Endothelial cell of umbilical vein (primary cell): ENCODE data around the gene SLC12A7. TPM values are rescaled to one million over a fixed set of nuclear protein-coding genes. Genes with fewer than 3 reads are reported as not detected.

ENCODE experiments used
- BruUV-seq: library from RNA; stranded (reverse); fragments of 400-500 nt; replicated peaks from 2 replicates; lab custom pipeline; 2021; lab: Mats Ljungman, UMichigan
- CTCF ChIA-PET: fragments of 300-600, 350-600 bp; sonication (Branson Sonifier 250); formaldehyde crosslinking; loops from one replicate; lab custom pipeline; 2021; ENCODE audit warnings: antibody characterized with exemption, inconsistent platforms; lab: Charles Lee
- POLR2A ChIA-PET: fragments of 300-600, 350-600 bp; sonication (Branson Sonifier 250); formaldehyde crosslinking; loops from one replicate; lab custom pipeline; 2021; ENCODE audit warnings: antibody characterized with exemption, inconsistent platforms; lab: Charles Lee
- DNase-seq: peaks from one replicate; pipeline ENCODE4 v3.0.0-alpha.2; 2011; ENCODE audit warnings: low read depth, low spot score
- FAIRE-seq: peaks from 2 replicates; lab custom pipeline; 2011; peaks lifted over from hg19 to GRCh38; lab: Jason Lieb, UNC
- H2AFZ ChIP-seq: 2 replicates; pipeline ENCODE4 v1.6.0; 2012; ENCODE audit warnings: low read depth, low read length, control low read depth, inconsistent platforms
- H3K27ac ChIP-seq: 2 replicates; pipeline ENCODE4 v1.5.1; 2011; ENCODE audit warnings: low read depth, mild to moderate bottlenecking, control low read depth, low read length, moderate library complexity; ENCODE audit not compliant: insufficient read depth
- H3K27me3 ChIP-seq, 2 experiments: 2 replicates each; pipeline versions ENCODE4 v1.6.0 to v1.6.1; 2011; ENCODE audit warnings: low read length in 2 of 2, mixed read lengths in 1 of 2; ENCODE audit not compliant: control insufficient read depth in 2 of 2, insufficient read depth in 2 of 2
- H3K36me3 ChIP-seq, 2 experiments: 2 replicates in 1 of 2; 3 replicates in 1 of 2; pipeline ENCODE4 v1.5.1; 2011; ENCODE audit warnings: low read length in 2 of 2, mild to moderate bottlenecking in 1 of 2, moderate library complexity in 1 of 2; ENCODE audit not compliant: control insufficient read depth in 2 of 2, insufficient read depth in 2 of 2; ENCODE audit errors: extremely low read depth in 1 of 2
- H3K4me1 ChIP-seq: 3 replicates; pipeline ENCODE4 v1.5.1; 2011; ENCODE audit warnings: mild to moderate bottlenecking, low read length; ENCODE audit not compliant: control insufficient read depth, insufficient read depth; ENCODE audit errors: extremely low read depth
- H3K4me2 ChIP-seq: 2 replicates; pipeline ENCODE4 v1.6.1; 2011; ENCODE audit warnings: low read length, control low read depth, mixed read lengths; ENCODE audit not compliant: insufficient read depth
- H3K4me3 ChIP-seq, 3 experiments: fragments of 200-600 bp in 1 of 3; sonication (generic), shearing (Covaris generic) in 1 of 3; replicated peaks in 1 of 3; 2 replicates each; pipeline ENCODE4 v1.5.1; 2011 to 2016; ENCODE audit warnings: control low read depth in 3 of 3, low read length in 3 of 3, mild to moderate bottlenecking in 2 of 3, inconsistent platforms in 1 of 3, low read depth in 1 of 3, moderate library complexity in 1 of 3; ENCODE audit not compliant: insufficient read depth in 1 of 3
- H3K79me2 ChIP-seq: 2 replicates; pipeline ENCODE4 v1.6.0; 2012; ENCODE audit warnings: low read length, inconsistent platforms; ENCODE audit not compliant: control insufficient read depth, insufficient read depth
- H3K9ac ChIP-seq: replicated peaks from 2 replicates; pipeline ENCODE3; 2011; ENCODE audit warnings: low read length, control low read depth; ENCODE audit not compliant: insufficient read depth; ENCODE audit errors: extremely low read depth
- H3K9me1 ChIP-seq: replicated peaks from 3 replicates; pipeline ENCODE4 v1.6.0; 2011; ENCODE audit warnings: mild to moderate bottlenecking, low read length; ENCODE audit not compliant: control insufficient read depth, insufficient read depth; ENCODE audit errors: extremely low read depth
- H3K9me3 ChIP-seq: replicated peaks from 2 replicates; pipeline ENCODE4 v1.5.1; 2012; ENCODE audit warnings: low read length, inconsistent platforms; ENCODE audit not compliant: control insufficient read depth, insufficient read depth
- H4K20me1 ChIP-seq: replicated peaks from 2 replicates; pipeline ENCODE3; 2011; ENCODE audit warnings: mild to moderate bottlenecking, low read length; ENCODE audit not compliant: control insufficient read depth, insufficient read depth; ENCODE audit errors: extremely low read depth
- EZH2 ChIP-seq: IDR thresholded peaks from 2 replicates; pipeline ENCODE4 v1.6.1; 2012; ENCODE audit warnings: borderline replicate concordance, low read depth, mild to moderate bottlenecking, moderate library complexity, low read length, inconsistent platforms; ENCODE audit not compliant: severe bottlenecking
- FOS ChIP-seq: IDR thresholded peaks from 2 replicates; pipeline ENCODE4 v1.6.1; 2011; ENCODE audit warnings: mild to moderate bottlenecking, low read length, moderate library complexity, borderline replicate concordance; ENCODE audit not compliant: insufficient read depth
- GATA2 ChIP-seq: IDR thresholded peaks from 2 replicates; pipeline ENCODE4 v1.7.0; 2011; ENCODE audit warnings: low read depth, mild to moderate bottlenecking, moderate library complexity, mixed read lengths, low read length; ENCODE audit not compliant: insufficient read length, insufficient read depth
- JUN ChIP-seq: IDR thresholded peaks from 2 replicates; pipeline ENCODE4 v1.6.1; 2011; ENCODE audit warnings: borderline replicate concordance, low read depth; ENCODE audit not compliant: insufficient read length, insufficient read depth
- MAX ChIP-seq: IDR thresholded peaks from 2 replicates; pipeline ENCODE4 v1.6.1; 2011; ENCODE audit not compliant: insufficient read depth, insufficient read length
- MYC ChIP-seq: IDR thresholded peaks from one replicate; pipeline ENCODE4 v1.6.1; 2011; ENCODE audit warnings: mild to moderate bottlenecking, low read depth, low read length
- POLR2A ChIP-seq: IDR thresholded peaks from 2 replicates; pipeline ENCODE4 v1.6.1; 2012; ENCODE audit warnings: low read depth, mild to moderate bottlenecking, control low read depth, low read length
- POLR2AphosphoS5 ChIP-seq: IDR thresholded peaks from 2 replicates; pipeline ENCODE4 v1.6.1; 2012; ENCODE audit warnings: low read depth, mild to moderate bottlenecking, control low read depth, low read length, moderate library complexity; ENCODE audit not compliant: insufficient read depth
- dilution Hi-C: fragments of 300-500 bp; cut with MboI; formaldehyde crosslinking; loops from one replicate; pipeline ENCODE4 v1.15.0; 2019; ENCODE audit warnings: low sequenced_read_pairs; ENCODE audit not compliant: extremely low pct_ligation_motif_present
- intact Hi-C: fragments of 100-400 bp; cut with micrococcal nuclease; formaldehyde crosslinking; loops from one replicate; pipeline ENCODE4 v1.10.0; 2022
- polyA plus RNA-seq, 4 experiments: library from polyadenylated mRNA; depleted of rRNA in 3 of 4; stranded (reverse) in 3 of 4; unstranded in 1 of 4; fragments of >200 nt; gene quantifications; 2 replicates each; pipeline versions ENCODE4 v1.2.1 to v1.2.3, GENCODE V29; 2011 to 2012; ENCODE audit warnings: missing spikeins in 1 of 4
- total RNA-seq: library from RNA; stranded (reverse); gene quantifications from 2 replicates; pipeline ENCODE4 v1.2.3, GENCODE V29; 2021
- TF ChIP-seq, protein P1 (sequence below), 2 donors: IDR thresholded peaks; 1 replicate in 1 of 2; 2 replicates in 1 of 2; pipeline ENCODE4 v1.5.1; 2011; ENCODE audit warnings: low read length in 2 of 2, mild to moderate bottlenecking in 2 of 2, moderate library complexity in 2 of 2, control low read depth in 1 of 2, inconsistent platforms in 1 of 2, low read depth in 1 of 2; ENCODE audit not compliant: insufficient read depth in 1 of 2; ENCODE audit errors: extremely low read depth in 1 of 2

The SLC12A7 gene
- total and polyA plus RNA-seq, 2 donors (not counting 3 experiments of a cell fraction or from before 2014, with no cell fraction given) = 16.4 to 38.8 TPM

DNA sequence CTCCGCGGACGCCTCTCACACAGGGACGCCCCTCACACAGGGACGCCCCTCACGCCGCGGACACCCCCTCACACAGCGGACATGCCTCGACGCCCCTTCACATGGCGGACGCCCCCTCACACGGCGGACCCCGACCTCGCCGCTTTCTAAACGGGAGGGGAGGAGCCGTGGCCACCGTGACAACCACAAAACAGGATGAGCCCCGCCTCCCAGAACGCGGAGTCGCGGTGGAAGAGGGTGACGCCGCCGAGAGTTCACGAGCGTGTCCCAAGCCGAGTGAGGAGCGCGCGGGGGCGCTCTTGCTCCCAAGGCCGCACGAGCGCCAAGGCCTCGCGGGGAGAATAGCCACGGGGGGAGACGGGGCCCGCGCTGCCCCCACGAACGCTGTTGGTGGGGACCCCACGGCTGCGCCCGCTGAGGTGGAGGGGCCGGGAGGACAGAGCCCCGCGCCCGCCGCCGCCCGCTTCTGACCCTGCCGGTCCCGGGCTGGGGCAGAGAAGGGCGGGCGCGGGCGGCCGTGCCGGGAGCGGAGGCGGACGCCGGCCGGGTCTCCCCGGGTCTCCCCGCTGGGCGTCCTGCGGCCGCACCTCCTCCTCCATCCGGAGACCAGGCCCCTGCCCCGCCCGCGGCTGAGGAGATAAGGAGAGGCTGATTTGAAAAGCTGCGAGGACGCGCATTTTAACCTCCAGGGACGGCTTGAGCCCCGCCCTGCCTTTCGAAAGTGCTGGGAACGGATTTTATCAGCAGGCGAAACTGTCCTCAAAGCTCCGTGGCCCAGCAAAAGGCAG lies 107.2 kb downstream of the SLC12A7 start:
- H3K9ac ChIP-seq = no peak overlapping the region
- POLR2A ChIA-PET = no interaction called here
- peak overlapping the region in 1 of 3 experiments; percentile 33 for H3K4me3 ChIP-seq
- H3K4me2 ChIP-seq = peak overlapping the region; percentile 25
- dilution Hi-C loops (no loop called here), intact Hi-C loops (no loop called here)
- H3K4me1 ChIP-seq = no peaks in the 10 kb centered on the region
- no TSS peak for BruUV-seq
- peaks cover 12 to 13% of the 10 kb centered on the region in 2 experiments for H3K27me3 ChIP-seq
- no peaks in the 10 kb centered on the region for H3K9me3 ChIP-seq
- H3K79me2 ChIP-seq = no peaks in the 10 kb centered on the region
- H2AFZ ChIP-seq = peak overlapping the region; percentile 13
- TF ChIP-seq, protein P1, sequence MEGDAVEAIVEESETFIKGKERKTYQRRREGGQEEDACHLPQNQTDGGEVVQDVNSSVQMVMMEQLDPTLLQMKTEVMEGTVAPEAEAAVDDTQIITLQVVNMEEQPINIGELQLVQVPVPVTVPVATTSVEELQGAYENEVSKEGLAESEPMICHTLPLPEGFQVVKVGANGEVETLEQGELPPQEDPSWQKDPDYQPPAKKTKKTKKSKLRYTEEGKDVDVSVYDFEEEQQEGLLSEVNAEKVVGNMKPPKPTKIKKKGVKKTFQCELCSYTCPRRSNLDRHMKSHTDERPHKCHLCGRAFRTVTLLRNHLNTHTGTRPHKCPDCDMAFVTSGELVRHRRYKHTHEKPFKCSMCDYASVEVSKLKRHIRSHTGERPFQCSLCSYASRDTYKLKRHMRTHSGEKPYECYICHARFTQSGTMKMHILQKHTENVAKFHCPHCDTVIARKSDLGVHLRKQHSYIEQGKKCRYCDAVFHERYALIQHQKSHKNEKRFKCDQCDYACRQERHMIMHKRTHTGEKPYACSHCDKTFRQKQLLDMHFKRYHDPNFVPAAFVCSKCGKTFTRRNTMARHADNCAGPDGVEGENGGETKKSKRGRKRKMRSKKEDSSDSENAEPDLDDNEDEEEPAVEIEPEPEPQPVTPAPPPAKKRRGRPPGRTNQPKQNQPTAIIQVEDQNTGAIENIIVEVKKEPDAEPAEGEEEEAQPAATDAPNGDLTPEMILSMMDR (IDR thresholded peaks at IDR 0.05; ENCODE audit: extremely low read depth in 1 of 2, insufficient read depth in 1 of 2, low read depth in 1 of 2, low read length in 2 of 2) = peak; percentile 14 to 63
- TF ChIP-seq EZH2 = no peak
- peak; percentile 28 for DNase-seq
- no peaks in the 10 kb centered on the region for H4K20me1 ChIP-seq
- H3K27ac ChIP-seq = no peak overlapping the region
- H3K9me1 ChIP-seq = no peaks in the 10 kb centered on the region
- no peaks in the 10 kb centered on the region for H3K36me3 ChIP-seq
- CTCF ChIA-PET = interaction anchor here (0.6 to 0.9 kb wide), 2 partner anchors 14 to 55 kb away, joined by 3 read pairs; no protein-coding TSS in a partner anchor
- peak; percentile 33 for FAIRE-seq

- BruUV-seq = no TSS peak
- POLR2A ChIA-PET = no interaction called here
- H3K4me1 ChIP-seq = no peaks in the 10 kb centered on the region
- TF ChIP-seq POLR2A (no peak), MAX (no peak), MYC (no peak), EZH2 (no peak), JUN (no peak), POLR2AphosphoS5 (no peak), FOS (no peak), GATA2 (no peak)
- TF ChIP-seq, protein P1 (IDR thresholded peaks at IDR 0.05; ENCODE audit: extremely low read depth in 1 of 2, insufficient read depth in 1 of 2, low read depth in 1 of 2, low read length in 2 of 2) = no peak
- H4K20me1 ChIP-seq = no peaks in the 10 kb centered on the region
- H3K27me3 ChIP-seq = peaks cover 6 to 15% of the 10 kb centered on the region in 2 experiments
- H3K9ac ChIP-seq = no peak overlapping the region
- CTCF ChIA-PET = no interaction called here
- no peaks in the 10 kb centered on the region for H3K9me3 ChIP-seq
- FAIRE-seq (no peak), DNase-seq (no peak)
- no peaks in the 10 kb centered on the region for H3K79me2 ChIP-seq
- H3K4me2 ChIP-seq = no peak overlapping the region
- intact Hi-C loops = no loop called here
- no peak overlapping the region for H3K4me3 ChIP-seq
- no peak overlapping the region for H3K27ac ChIP-seq
- no peak overlapping the region for H2AFZ ChIP-seq
- no peaks in the 10 kb centered on the region for H3K9me1 ChIP-seq
- dilution Hi-C loops = no loop called here
- no peaks in the 10 kb centered on the region for H3K36me3 ChIP-seq
Measured at GRCh38 chr5:1003296-1003937, 108.4 kb downstream of the SLC12A7 start.
